ENCODE measurements around the gene TOP2A.

DNA sequence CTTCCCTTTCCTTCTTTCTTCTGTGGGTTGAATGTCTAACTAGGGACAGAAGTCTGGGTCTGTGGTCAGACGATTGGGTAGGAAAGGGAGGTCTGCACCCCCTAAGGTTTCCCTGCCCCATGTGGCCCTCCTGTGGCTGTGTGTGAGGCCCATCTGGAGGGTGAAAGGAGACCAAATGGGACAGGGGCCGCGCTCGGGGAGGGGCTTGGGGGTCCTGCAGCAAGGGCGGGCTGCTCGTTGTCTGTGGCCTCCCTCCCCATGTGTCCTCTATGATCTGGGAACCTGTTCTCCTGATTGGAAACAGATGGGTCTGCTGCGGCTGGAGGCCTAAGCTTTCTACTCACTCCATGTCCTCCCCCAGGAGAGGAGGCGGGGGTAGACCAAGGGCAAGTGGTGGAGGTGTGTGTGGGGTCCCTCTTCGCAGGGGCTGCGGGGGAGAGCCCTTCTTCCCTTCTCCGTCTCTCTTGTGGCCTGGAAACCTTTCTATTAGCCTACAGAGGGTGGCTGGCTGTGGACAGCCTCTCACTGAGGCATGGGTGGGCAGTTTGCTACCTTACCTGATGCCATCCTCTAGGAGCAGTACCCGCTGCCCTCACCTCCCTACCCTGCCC lies 44.1 kb upstream of the TOP2A start:
- TF ChIP-seq, protein P1, sequence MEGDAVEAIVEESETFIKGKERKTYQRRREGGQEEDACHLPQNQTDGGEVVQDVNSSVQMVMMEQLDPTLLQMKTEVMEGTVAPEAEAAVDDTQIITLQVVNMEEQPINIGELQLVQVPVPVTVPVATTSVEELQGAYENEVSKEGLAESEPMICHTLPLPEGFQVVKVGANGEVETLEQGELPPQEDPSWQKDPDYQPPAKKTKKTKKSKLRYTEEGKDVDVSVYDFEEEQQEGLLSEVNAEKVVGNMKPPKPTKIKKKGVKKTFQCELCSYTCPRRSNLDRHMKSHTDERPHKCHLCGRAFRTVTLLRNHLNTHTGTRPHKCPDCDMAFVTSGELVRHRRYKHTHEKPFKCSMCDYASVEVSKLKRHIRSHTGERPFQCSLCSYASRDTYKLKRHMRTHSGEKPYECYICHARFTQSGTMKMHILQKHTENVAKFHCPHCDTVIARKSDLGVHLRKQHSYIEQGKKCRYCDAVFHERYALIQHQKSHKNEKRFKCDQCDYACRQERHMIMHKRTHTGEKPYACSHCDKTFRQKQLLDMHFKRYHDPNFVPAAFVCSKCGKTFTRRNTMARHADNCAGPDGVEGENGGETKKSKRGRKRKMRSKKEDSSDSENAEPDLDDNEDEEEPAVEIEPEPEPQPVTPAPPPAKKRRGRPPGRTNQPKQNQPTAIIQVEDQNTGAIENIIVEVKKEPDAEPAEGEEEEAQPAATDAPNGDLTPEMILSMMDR (IDR thresholded peaks at IDR 0.05), result no peak
- no peak for TF ChIP-seq POLR2A (IDR thresholded peaks at IDR 0.05)

Data from testis (tissue), 2 donors.